NOMO-1 (cell line): ENCODE measurements around the gene ITPA.
A peak's percentile ranks its signal among the peaks of the same experiment; 100 is the strongest.

Experiments
- DNase-seq, 2 experiments: peaks; one replicate each; lab custom pipeline; 2025; ENCODE audit not compliant: unreplicated experiment in 2 of 2; lab: John Stamatoyannopoulos, UW

The ITPA gene

GRCh38 chr20:3209257-3209945, at the start of gene ITPA:
Gene ITPA (plus strand): TSS chr20:3209498. CDS start chr20:3209552, 54 bp downstream.
- peak; percentile 36 to 42 for DNase-seq

- DNase-seq = no peak
Observed at GRCh38 chr20:3160418-3160817, 48.9 kb upstream of the ITPA start.

GRCh38 chr20:3161316-3162079, 47.8 kb upstream of the ITPA start:
- DNase-seq = no peak

- DNase-seq = no peak
Observed at GRCh38 chr20:3162080-3162611, 47.2 kb upstream of the ITPA start.

- no peak for DNase-seq
Observed at GRCh38 chr20:3163099-3164042, 45.9 kb upstream of the ITPA start.

- DNase-seq = no peak
Observed at GRCh38 chr20:3164043-3164762, 45.1 kb upstream of the ITPA start.

- no peak for DNase-seq
Observed at GRCh38 chr20:3164763-3165410, 44.4 kb upstream of the ITPA start.

GRCh38 chr20:3165473-3166337, 43.6 kb upstream of the ITPA start:
- no peak for DNase-seq

GRCh38 chr20:3166338-3166912, 42.9 kb upstream of the ITPA start:
- no peak for DNase-seq

- DNase-seq = no peak
Observed at GRCh38 chr20:3166913-3167342, 42.4 kb upstream of the ITPA start.

- DNase-seq = no peak
Observed at GRCh38 chr20:3167738-3168078, 41.6 kb upstream of the ITPA start.

- DNase-seq = no peak
Observed at GRCh38 chr20:3168079-3168828, 41.0 kb upstream of the ITPA start.

GRCh38 chr20:3168829-3169590, 40.3 kb upstream of the ITPA start:
- DNase-seq = no peak

GRCh38 chr20:3171391-3172125, 37.7 kb upstream of the ITPA start:
- no peak for DNase-seq

GRCh38 chr20:3172126-3172932, 37.0 kb upstream of the ITPA start:
- DNase-seq = no peak
